ENCODE measurements around the gene ZRANB3.
"Not testable (repeated sequence)": the region's sequence is repeated elsewhere in the genome, so short reads cannot be mapped to it uniquely, and the experiment has no call there.

The ZRANB3 gene

GRCh38 chr2:135530313-135531230 is at the start of gene ZRANB3:
TSS of gene ZRANB3 (minus strand) at chr2:135531218.
- no peak for FAIRE-seq

- no peak for FAIRE-seq
Measured at GRCh38 chr2:135573620-135574019, 42.6 kb upstream of the ZRANB3 start.

- peak; percentile 21 for FAIRE-seq
Measured at GRCh38 chr2:135570884-135571283, 39.9 kb upstream of the ZRANB3 start.

GRCh38 chr2:135563793-135564192 is 32.8 kb upstream of the ZRANB3 start:
- no peak for FAIRE-seq

GRCh38 chr2:135561925-135562324 is 30.9 kb upstream of the ZRANB3 start:
- no peak for FAIRE-seq

- FAIRE-seq, result no peak
Measured at GRCh38 chr2:135557530-135557929, 26.5 kb upstream of the ZRANB3 start.

GRCh38 chr2:135555311-135555710 is 24.3 kb upstream of the ZRANB3 start:
- no peak for FAIRE-seq

GRCh38 chr2:135552887-135553286 is 21.9 kb upstream of the ZRANB3 start:
- FAIRE-seq, result no peak

- FAIRE-seq, result no peak
Measured at GRCh38 chr2:135551356-135551755, 20.3 kb upstream of the ZRANB3 start.

GRCh38 chr2:135547311-135547710 is 16.3 kb upstream of the ZRANB3 start:
- FAIRE-seq, result peak; percentile 89

GRCh38 chr2:135546436-135546835 is 15.4 kb upstream of the ZRANB3 start:
- no peak for FAIRE-seq

GRCh38 chr2:135533545-135533944 is 2.5 kb upstream of the ZRANB3 start:
- FAIRE-seq, result not testable (repeated sequence)

GRCh38 chr2:135532581-135532980 is 1.6 kb upstream of the ZRANB3 start:
- FAIRE-seq, result no peak

- FAIRE-seq, result peak; percentile 98
Measured at GRCh38 chr2:135531231-135532197, 496 bp upstream of the ZRANB3 start, which contains the start of gene R3HDM1. TSS of gene R3HDM1 (plus strand) at chr2:135531484. CDS start at chr2:135604846, 73,362 bp downstream.

GRCh38 chr2:135528006-135528405 is 3.0 kb downstream of the ZRANB3 start:
- no peak for FAIRE-seq

GRCh38 chr2:135525786-135526185 is 5.2 kb downstream of the ZRANB3 start:
- no peak for FAIRE-seq

- FAIRE-seq, result no peak
Measured at GRCh38 chr2:135512099-135512498, 18.9 kb downstream of the ZRANB3 start.

GRCh38 chr2:135510577-135510976 is 20.4 kb downstream of the ZRANB3 start:
- no peak for FAIRE-seq

GRCh38 chr2:135504811-135505210 is 26.2 kb downstream of the ZRANB3 start:
- no peak for FAIRE-seq

GRCh38 chr2:135498588-135498987 is 32.4 kb downstream of the ZRANB3 start:
- FAIRE-seq, result not testable (repeated sequence)

- no peak for FAIRE-seq
Measured at GRCh38 chr2:135494917-135495316, 36.1 kb downstream of the ZRANB3 start.

GRCh38 chr2:135494503-135494902 is 36.5 kb downstream of the ZRANB3 start:
- no peak for FAIRE-seq

- no peak for FAIRE-seq
Measured at GRCh38 chr2:135490376-135490775, 40.6 kb downstream of the ZRANB3 start.
